OCI-LY7 (cell line): ENCODE results near the gene ACOD1.

Experiments used
- EZH2phosphoT487 ChIP-seq: fragments of 200-600 bp; sonication (generic); IDR thresholded peaks from 2 replicates; pipeline ENCODE4 v1.6.1; 2018; ENCODE audit warnings: low read depth, borderline replicate concordance, mild to moderate bottlenecking, mixed run types, antibody characterized with exemption, low read length, moderate library complexity, mixed read lengths
- TF ChIP-seq, protein P1 (sequence below): fragments of 200-600 bp; sonication (generic); conservative IDR thresholded peaks from 2 replicates; pipeline ENCODE4 v1.5.1; 2014; ENCODE audit warnings: mild to moderate bottlenecking, antibody characterized with exemption, low read length, moderate library complexity, mixed read lengths

DNA sequence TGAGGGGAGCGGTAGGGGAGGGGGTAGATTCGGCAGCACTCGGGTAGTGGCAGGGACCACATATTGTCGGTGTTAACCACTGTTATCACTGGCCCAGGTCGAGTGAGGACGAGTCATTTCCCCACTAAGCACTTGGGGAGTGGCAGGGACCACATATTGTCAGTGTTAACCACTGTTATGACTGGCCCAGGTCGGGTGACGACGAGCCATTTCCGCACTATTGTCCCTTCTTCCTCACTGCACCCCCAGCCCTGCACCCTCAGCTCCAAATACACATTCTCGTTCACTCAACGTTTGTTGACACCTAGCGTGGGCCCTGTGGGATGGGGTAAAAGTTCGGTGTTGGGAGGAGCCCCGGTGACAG, 43.1 kb downstream of the ACOD1 start:
- TF ChIP-seq, protein P1, sequence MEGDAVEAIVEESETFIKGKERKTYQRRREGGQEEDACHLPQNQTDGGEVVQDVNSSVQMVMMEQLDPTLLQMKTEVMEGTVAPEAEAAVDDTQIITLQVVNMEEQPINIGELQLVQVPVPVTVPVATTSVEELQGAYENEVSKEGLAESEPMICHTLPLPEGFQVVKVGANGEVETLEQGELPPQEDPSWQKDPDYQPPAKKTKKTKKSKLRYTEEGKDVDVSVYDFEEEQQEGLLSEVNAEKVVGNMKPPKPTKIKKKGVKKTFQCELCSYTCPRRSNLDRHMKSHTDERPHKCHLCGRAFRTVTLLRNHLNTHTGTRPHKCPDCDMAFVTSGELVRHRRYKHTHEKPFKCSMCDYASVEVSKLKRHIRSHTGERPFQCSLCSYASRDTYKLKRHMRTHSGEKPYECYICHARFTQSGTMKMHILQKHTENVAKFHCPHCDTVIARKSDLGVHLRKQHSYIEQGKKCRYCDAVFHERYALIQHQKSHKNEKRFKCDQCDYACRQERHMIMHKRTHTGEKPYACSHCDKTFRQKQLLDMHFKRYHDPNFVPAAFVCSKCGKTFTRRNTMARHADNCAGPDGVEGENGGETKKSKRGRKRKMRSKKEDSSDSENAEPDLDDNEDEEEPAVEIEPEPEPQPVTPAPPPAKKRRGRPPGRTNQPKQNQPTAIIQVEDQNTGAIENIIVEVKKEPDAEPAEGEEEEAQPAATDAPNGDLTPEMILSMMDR, result no peak
- TF ChIP-seq EZH2phosphoT487, result no peak
